Loucy (cell line): Measurements from ENCODE around the gene PPP4R4.

Experiments used
- H2AFZ ChIP-seq: fragments of 200-600 bp; sonication (generic); 2 replicates; pipeline ENCODE4 v1.6.0; 2016; ENCODE audit warnings: antibody characterized with exemption, mild to moderate bottlenecking, low read length, moderate library complexity
- H3F3A ChIP-seq: fragments of 200-600 bp; 2 replicates; pipeline ENCODE4 v1.6.0; 2016; ENCODE audit warnings: antibody characterized with exemption, low read depth, mild to moderate bottlenecking
- H3K27me3 ChIP-seq: fragments of 200-600 bp; sonication (generic); 2 replicates; pipeline ENCODE4 v1.6.1; 2014; ENCODE audit warnings: low read length, mild to moderate bottlenecking; ENCODE audit not compliant: insufficient read depth, poor library complexity, severe bottlenecking
- H3K36me3 ChIP-seq: fragments of 200-600 bp; sonication (generic); 2 replicates; pipeline ENCODE4 v1.6.1; 2016; ENCODE audit warnings: low read length; ENCODE audit not compliant: insufficient read depth
- H3K4me1 ChIP-seq: fragments of 200-600 bp; sonication (generic); 2 replicates; pipeline ENCODE4 v1.5.1; 2014; ENCODE audit warnings: low read length, mild to moderate bottlenecking; ENCODE audit not compliant: insufficient read depth, poor library complexity, severe bottlenecking
- H3K4me2 ChIP-seq: fragments of 200-600 bp; sonication (generic); 2 replicates; pipeline ENCODE4 v1.6.0; 2014; ENCODE audit warnings: antibody characterized with exemption, low read length, low read depth, mild to moderate bottlenecking; ENCODE audit not compliant: poor library complexity, severe bottlenecking
- H3K4me3 ChIP-seq: fragments of 200-600 bp; sonication (generic); 2 replicates; pipeline ENCODE4 v1.5.1; 2014; ENCODE audit warnings: low read length, mild to moderate bottlenecking, mixed read lengths; ENCODE audit not compliant: poor library complexity, severe bottlenecking
- H3K79me2 ChIP-seq: fragments of 200-600 bp; sonication (generic); 2 replicates; pipeline ENCODE4 v1.6.1; 2014; ENCODE audit warnings: low read length; ENCODE audit not compliant: insufficient read depth
- H3K9ac ChIP-seq: fragments of 200-600 bp; sonication (generic); 2 replicates; pipeline ENCODE4 v1.6.0; 2014; ENCODE audit warnings: mild to moderate bottlenecking, low read depth, low read length, moderate library complexity; ENCODE audit not compliant: poor library complexity, severe bottlenecking
- H3K9me2 ChIP-seq: fragments of 200-600 bp; sonication (generic); replicated peaks from 2 replicates; pipeline ENCODE4 v1.6.1; 2016; ENCODE audit warnings: low read depth, low read length, mixed read lengths
- H3K9me3 ChIP-seq: fragments of 200-600 bp; sonication (generic); 2 replicates; pipeline ENCODE4 v1.6.1; 2014; ENCODE audit warnings: mild to moderate bottlenecking, antibody characterized with exemption, low read length, low read depth; ENCODE audit not compliant: insufficient read depth
- H4K20me1 ChIP-seq: fragments of 200-600 bp; sonication (generic); 2 replicates; pipeline ENCODE4 v1.6.0; 2014; ENCODE audit warnings: antibody characterized with exemption, low read length, mild to moderate bottlenecking; ENCODE audit not compliant: insufficient read depth, poor library complexity, severe bottlenecking
- EZH2phosphoT487 ChIP-seq: fragments of 200-600 bp; IDR thresholded peaks from 2 replicates; pipeline ENCODE4 v1.6.1; 2018; ENCODE audit warnings: antibody characterized with exemption, mild to moderate bottlenecking, moderate library complexity, borderline replicate concordance
- TF ChIP-seq, protein P1 (sequence below): fragments of 200-600 bp; sonication (generic); conservative IDR thresholded peaks from 2 replicates; pipeline ENCODE4 v1.5.1; 2014; ENCODE audit warnings: mild to moderate bottlenecking, antibody characterized with exemption, low read length

Gene PPP4R4

GRCh38 chr14:94161981-94162380, 12.1 kb upstream of the PPP4R4 start:
- no peaks in the 10 kb centered on the region for H3K79me2 ChIP-seq
- no peak overlapping the region for H3K4me3 ChIP-seq
- no peaks in the 10 kb centered on the region for H3K9me2 ChIP-seq
- H3K9ac ChIP-seq = no peak overlapping the region
- TF ChIP-seq, protein P1, sequence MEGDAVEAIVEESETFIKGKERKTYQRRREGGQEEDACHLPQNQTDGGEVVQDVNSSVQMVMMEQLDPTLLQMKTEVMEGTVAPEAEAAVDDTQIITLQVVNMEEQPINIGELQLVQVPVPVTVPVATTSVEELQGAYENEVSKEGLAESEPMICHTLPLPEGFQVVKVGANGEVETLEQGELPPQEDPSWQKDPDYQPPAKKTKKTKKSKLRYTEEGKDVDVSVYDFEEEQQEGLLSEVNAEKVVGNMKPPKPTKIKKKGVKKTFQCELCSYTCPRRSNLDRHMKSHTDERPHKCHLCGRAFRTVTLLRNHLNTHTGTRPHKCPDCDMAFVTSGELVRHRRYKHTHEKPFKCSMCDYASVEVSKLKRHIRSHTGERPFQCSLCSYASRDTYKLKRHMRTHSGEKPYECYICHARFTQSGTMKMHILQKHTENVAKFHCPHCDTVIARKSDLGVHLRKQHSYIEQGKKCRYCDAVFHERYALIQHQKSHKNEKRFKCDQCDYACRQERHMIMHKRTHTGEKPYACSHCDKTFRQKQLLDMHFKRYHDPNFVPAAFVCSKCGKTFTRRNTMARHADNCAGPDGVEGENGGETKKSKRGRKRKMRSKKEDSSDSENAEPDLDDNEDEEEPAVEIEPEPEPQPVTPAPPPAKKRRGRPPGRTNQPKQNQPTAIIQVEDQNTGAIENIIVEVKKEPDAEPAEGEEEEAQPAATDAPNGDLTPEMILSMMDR = no peak
- no peak for TF ChIP-seq EZH2phosphoT487
- H3K27me3 ChIP-seq = no peaks in the 10 kb centered on the region
- H3K4me1 ChIP-seq = peaks cover 7% of the 10 kb centered on the region
- no peaks in the 10 kb centered on the region for H4K20me1 ChIP-seq
- no peaks in the 10 kb centered on the region for H3K36me3 ChIP-seq
- H3K4me2 ChIP-seq = no peak overlapping the region
- no peak overlapping the region for H2AFZ ChIP-seq
- H3F3A ChIP-seq = no peaks in the 10 kb centered on the region
- no peaks in the 10 kb centered on the region for H3K9me3 ChIP-seq

GRCh38 chr14:94162466-94162865, 11.7 kb upstream of the PPP4R4 start:
- Histone ChIP-seq H3K4me3 (no peak overlapping the region), H4K20me1 (no peaks in the 10 kb centered on the region), H3K4me2 (no peak overlapping the region), H3K4me1 (peaks cover 7% of the 10 kb centered on the region), H3F3A (no peaks in the 10 kb centered on the region), H2AFZ (no peak overlapping the region), H3K9me3 (no peaks in the 10 kb centered on the region), H3K9me2 (no peaks in the 10 kb centered on the region), H3K79me2 (no peaks in the 10 kb centered on the region), H3K27me3 (no peaks in the 10 kb centered on the region), H3K36me3 (no peaks in the 10 kb centered on the region), H3K9ac (no peak overlapping the region)
- TF ChIP-seq, protein P1 = no peak
- TF ChIP-seq EZH2phosphoT487 = no peak

DNA sequence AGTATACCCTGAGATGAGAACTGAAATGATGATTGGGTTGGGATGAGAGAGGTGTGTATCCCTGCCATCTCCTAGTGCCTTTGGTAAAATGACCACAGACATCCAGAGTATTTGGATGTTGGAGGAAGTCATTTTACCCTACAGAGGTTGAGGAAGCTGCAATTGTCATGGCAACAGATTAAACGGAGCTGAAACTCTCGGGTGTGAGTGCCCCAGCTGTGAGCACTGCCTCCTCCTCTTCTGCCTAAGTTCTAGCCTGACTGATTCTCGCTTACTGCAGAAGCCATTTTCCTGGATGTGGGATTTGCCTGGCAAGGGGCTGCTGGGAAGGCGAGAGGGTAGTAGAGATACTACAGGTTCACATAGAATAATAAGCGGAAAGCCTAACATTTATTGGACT, 10.3 kb upstream of the PPP4R4 start:
- Histone ChIP-seq H3K27me3 (no peaks in the 10 kb centered on the region), H3K4me3 (no peak overlapping the region), H2AFZ (no peak overlapping the region), H3K4me2 (no peak overlapping the region), H3K9ac (no peak overlapping the region), H3K9me2 (no peaks in the 10 kb centered on the region), H3K4me1 (peaks cover 4% of the 10 kb centered on the region), H3K36me3 (no peaks in the 10 kb centered on the region), H3K79me2 (no peaks in the 10 kb centered on the region), H4K20me1 (no peaks in the 10 kb centered on the region), H3F3A (no peaks in the 10 kb centered on the region), H3K9me3 (no peaks in the 10 kb centered on the region)
- no peak for TF ChIP-seq EZH2phosphoT487
- TF ChIP-seq, protein P1 = no peak
